Caco-2 (cell line): Measurements from ENCODE around the gene GLP1R. TPM values are rescaled to one million over a fixed set of nuclear protein-coding genes. Genes with fewer than 3 reads are reported as not detected.

Experiments
- BruUV-seq: library from RNA; stranded (reverse); fragments of 400-500 nt; replicated peaks from 2 replicates; lab custom pipeline; 2021; lab: Mats Ljungman, UMichigan
- CTCF ChIA-PET: fragments of 300-600 bp; sonication (Branson Sonifier 250); formaldehyde crosslinking; loops from one replicate; lab custom pipeline; 2022; ENCODE audit warnings: antibody characterized with exemption; lab: Charles Lee
- POLR2A ChIA-PET: fragments of 300-600 bp; sonication (Branson Sonifier 250); formaldehyde crosslinking; loops from one replicate; lab custom pipeline; 2022; ENCODE audit warnings: antibody characterized with exemption; lab: Charles Lee
- DNase-seq, 2 experiments: peaks; one replicate each; pipeline versions ENCODE4 v3.0.0 to v3.0.0-alpha.2; 2020 to 2022
- H3K27me3 ChIP-seq: replicated peaks from 2 replicates; pipeline ENCODE4 v1.6.0; 2011; ENCODE audit warnings: low read length; ENCODE audit not compliant: control insufficient read depth, insufficient read depth
- H3K36me3 ChIP-seq: 2 replicates; pipeline ENCODE4 v1.5.1; 2011; ENCODE audit warnings: low read length; ENCODE audit not compliant: control insufficient read depth, insufficient read depth
- H3K4me1 ChIP-seq: fragments of 250-450 bp; sonication (Bioruptor Pico); 2 replicates; pipeline ENCODE4 v1.5.1; 2020; ENCODE audit warnings: mild to moderate bottlenecking
- H3K4me3 ChIP-seq: 2 replicates; pipeline ENCODE4 v1.5.1; 2011; ENCODE audit warnings: low read depth, mild to moderate bottlenecking, control low read depth, low read length
- H3K9me3 ChIP-seq: fragments of 250-450 bp; sonication (Bioruptor Pico); 2 replicates; pipeline ENCODE4 v1.5.1; 2020; ENCODE audit warnings: mild to moderate bottlenecking, moderate library complexity
- H3K27ac Mint-ChIP-seq: one replicate; pipeline ENCODE4 v1.8.0; 2022; ENCODE audit warnings: mixed read lengths; ENCODE audit not compliant: unreplicated experiment
- H3K27me3 Mint-ChIP-seq: one replicate; pipeline ENCODE4 v1.8.0; 2022; ENCODE audit warnings: mixed read lengths; ENCODE audit not compliant: insufficient read depth, unreplicated experiment
- H3K36me3 Mint-ChIP-seq: one replicate; pipeline ENCODE4 v1.8.0; 2022; ENCODE audit warnings: mild to moderate bottlenecking, mixed read lengths; ENCODE audit not compliant: insufficient read depth, unreplicated experiment
- H3K4me1 Mint-ChIP-seq: one replicate; pipeline ENCODE4 v1.8.0; 2022; ENCODE audit warnings: low read depth, mixed read lengths; ENCODE audit not compliant: unreplicated experiment
- H3K4me3 Mint-ChIP-seq: one replicate; pipeline ENCODE4 v1.8.0; 2022; ENCODE audit warnings: mild to moderate bottlenecking, moderate library complexity, mixed read lengths; ENCODE audit not compliant: unreplicated experiment
- H3K9me3 Mint-ChIP-seq: one replicate; pipeline ENCODE4 v1.8.0; 2022; ENCODE audit warnings: mixed read lengths; ENCODE audit not compliant: unreplicated experiment
- CTCF ChIP-seq, 2 experiments: fragments of 200-600 bp in 1 of 2; IDR thresholded peaks; 1 replicate in 1 of 2; 2 replicates in 1 of 2; pipeline versions ENCODE4 v1.5.1 to v1.8.0; 2011 to 2022; ENCODE audit warnings: antibody characterized with exemption in 1 of 2, control low read depth in 1 of 2, inconsistent platforms in 1 of 2, low read depth in 1 of 2, low read length in 1 of 2, mild to moderate bottlenecking in 1 of 2, moderate library complexity in 1 of 2; ENCODE audit not compliant: insufficient read depth in 1 of 2, severe bottlenecking in 1 of 2, unreplicated experiment in 1 of 2
- intact Hi-C: fragments of 100-400 bp; cut with micrococcal nuclease; formaldehyde crosslinking; loops from one replicate; pipeline ENCODE4 v1.10.0; 2022; ENCODE audit not compliant: unreplicated experiment
- total RNA-seq: library from RNA; stranded (reverse); gene quantifications from 2 replicates; pipeline ENCODE4 v1.2.3, GENCODE V29; 2022

Gene GLP1R
- total RNA-seq, 1 experiment from 2014 or later = not detected

- peak; percentile 57 to 63 for TF ChIP-seq CTCF (IDR thresholded peaks at IDR 0.05; ENCODE audit: insufficient read depth in 1 of 2, low read depth in 1 of 2, low read length in 1 of 2, severe bottlenecking in 1 of 2, unreplicated experiment in 1 of 2)
- no peaks in the 10 kb centered on the region for H3K4me1 Mint-ChIP-seq
- H3K27ac Mint-ChIP-seq = no peak overlapping the region
- H3K9me3 ChIP-seq = no peaks in the 10 kb centered on the region
- H3K27me3 Mint-ChIP-seq = no peaks in the 10 kb centered on the region
- CTCF ChIA-PET = interaction anchor here (0.7 to 3.3 kb wide), 7 partner anchors 9 to 119 kb away, joined by 3 to 33 read pairs (median 3); no protein-coding TSS in a partner anchor
- H3K36me3 Mint-ChIP-seq = no peaks in the 10 kb centered on the region
- intact Hi-C loops = loop anchor here (1.0 kb wide), 4 partner anchors 89 to 220 kb away; no protein-coding TSS in a partner anchor
- no peaks in the 10 kb centered on the region for H3K27me3 ChIP-seq
- DNase-seq = peak; percentile 58 to 68
- BruUV-seq = no TSS peak
- H3K36me3 ChIP-seq = no peaks in the 10 kb centered on the region
- no peaks in the 10 kb centered on the region for H3K9me3 Mint-ChIP-seq
- POLR2A ChIA-PET = no interaction called here
- H3K4me3 ChIP-seq = no peak overlapping the region
- H3K4me1 ChIP-seq = no peaks in the 10 kb centered on the region
- H3K4me3 Mint-ChIP-seq = no peak overlapping the region
Observed at GRCh38 chr6:39092124-39092523, 43.5 kb downstream of the GLP1R start.

DNA sequence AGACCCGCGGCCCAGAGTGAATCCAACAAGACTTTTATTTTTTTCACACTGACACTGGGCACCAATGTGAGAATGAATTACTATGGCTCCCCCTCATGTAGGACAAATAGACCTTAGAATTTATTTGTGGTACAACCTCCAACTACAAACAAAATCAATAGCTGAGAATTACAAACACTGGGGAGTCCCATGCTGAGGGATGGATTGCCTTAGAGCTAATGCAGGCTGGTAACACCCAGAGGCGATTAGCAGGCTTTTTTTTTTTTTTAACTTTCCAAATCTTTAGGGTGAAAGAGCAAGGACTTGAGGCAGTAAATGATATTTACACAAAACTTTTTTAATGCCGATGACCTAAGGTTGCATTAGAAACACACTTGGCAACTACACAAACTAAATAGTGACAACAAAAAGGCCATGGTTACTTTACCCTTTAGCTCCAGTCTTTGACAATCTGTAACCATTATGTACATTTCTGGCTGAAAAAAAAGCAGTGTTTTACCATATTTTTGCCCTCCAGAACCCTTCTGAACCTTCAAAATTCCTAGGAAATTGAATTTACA, 44.6 kb downstream of the GLP1R start:
- Mint-ChIP-seq H3K4me3 (no peak overlapping the region), H3K36me3 (no peaks in the 10 kb centered on the region), H3K9me3 (no peaks in the 10 kb centered on the region), H3K27me3 (no peaks in the 10 kb centered on the region), H3K4me1 (no peaks in the 10 kb centered on the region), H3K27ac (no peak overlapping the region)
- POLR2A ChIA-PET = no interaction called here
- H3K9me3 ChIP-seq = no peaks in the 10 kb centered on the region
- TF ChIP-seq CTCF (IDR thresholded peaks at IDR 0.05; ENCODE audit: insufficient read depth in 1 of 2, low read depth in 1 of 2, low read length in 1 of 2, severe bottlenecking in 1 of 2, unreplicated experiment in 1 of 2) = no peak
- intact Hi-C loops = no loop called here
- no peak for DNase-seq
- no peak overlapping the region for H3K4me3 ChIP-seq
- H3K36me3 ChIP-seq = no peaks in the 10 kb centered on the region
- BruUV-seq = no TSS peak
- H3K27me3 ChIP-seq = no peaks in the 10 kb centered on the region
- no peaks in the 10 kb centered on the region for H3K4me1 ChIP-seq
- CTCF ChIA-PET = interaction anchor here (1.2 to 3.3 kb wide), 3 partner anchors 91 to 117 kb away, joined by 3 to 33 read pairs (median 11); no protein-coding TSS in a partner anchor

DNA sequence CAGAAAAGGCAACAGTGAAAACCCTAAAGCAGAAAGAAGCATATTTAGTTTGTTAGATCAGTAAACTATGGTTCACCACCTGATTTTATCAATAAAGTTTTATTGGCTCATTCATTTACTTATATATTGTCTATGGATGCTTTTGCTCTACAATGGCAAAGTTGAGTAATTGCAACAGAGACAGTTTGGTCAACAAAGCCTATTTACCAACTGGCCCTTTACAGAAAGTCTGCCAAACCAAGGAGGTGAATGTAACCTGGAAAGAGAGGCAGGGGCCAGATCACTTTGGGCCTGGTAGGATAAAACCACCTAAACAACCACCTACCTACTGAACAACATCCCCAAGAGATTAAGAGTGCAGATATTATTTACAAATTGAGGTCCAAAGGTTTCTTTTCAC, 47.0 kb downstream of the GLP1R start:
- ChIA-PET POLR2A (no interaction called here), CTCF (no interaction called here)
- Histone ChIP-seq H3K4me1 (no peaks in the 10 kb centered on the region), H3K36me3 (no peaks in the 10 kb centered on the region), H3K4me3 (no peak overlapping the region), H3K9me3 (no peaks in the 10 kb centered on the region), H3K27me3 (no peaks in the 10 kb centered on the region)
- no peak for TF ChIP-seq CTCF (IDR thresholded peaks at IDR 0.05; ENCODE audit: insufficient read depth in 1 of 2, low read depth in 1 of 2, low read length in 1 of 2, severe bottlenecking in 1 of 2, unreplicated experiment in 1 of 2)
- no peak for DNase-seq
- intact Hi-C loops = no loop called here
- Mint-ChIP-seq H3K27me3 (no peaks in the 10 kb centered on the region), H3K9me3 (no peaks in the 10 kb centered on the region), H3K4me3 (no peak overlapping the region), H3K27ac (no peak overlapping the region), H3K36me3 (no peaks in the 10 kb centered on the region), H3K4me1 (no peaks in the 10 kb centered on the region)
- no TSS peak for BruUV-seq
